Cardiac muscle cell (in vitro differentiated cells and primary cell): ENCODE results near the gene PIEZO1. TPM values are rescaled to one million over a fixed set of nuclear protein-coding genes. Genes with fewer than 3 reads are reported as not detected.
A peak's percentile ranks its signal among the peaks of the same experiment; 100 is the strongest.

ENCODE experiments used
- DNase-seq, 2 donors: peaks; one replicate each; pipeline versions ENCODE4 v3.0.0 to v3.0.0-alpha.2; 2010 to 2017; ENCODE audit warnings: low read depth in 1 of 2, low spot score in 1 of 2
- H3K27ac ChIP-seq: fragments of 200-600 bp; sonication (generic); 2 replicates; pipeline ENCODE4 v1.5.1; 2016
- H3K27me3 ChIP-seq: fragments of 200-600 bp; sonication (generic); 2 replicates; pipeline ENCODE4 v1.6.0; 2016; ENCODE audit warnings: control low read depth
- H3K36me3 ChIP-seq: fragments of 200-600 bp; sonication (generic); 2 replicates; pipeline ENCODE4 v1.5.1; 2016; ENCODE audit warnings: control low read depth
- H3K4me1 ChIP-seq: fragments of 200-600 bp; sonication (generic); 2 replicates; pipeline ENCODE4 v1.8.1; 2017; ENCODE audit warnings: low read depth, mild to moderate bottlenecking, mixed run types
- H3K4me3 ChIP-seq: fragments of 200-600 bp; sonication (generic); 2 replicates; pipeline ENCODE4 v1.5.1; 2016; ENCODE audit warnings: mild to moderate bottlenecking
- H3K9me3 ChIP-seq: fragments of 200-600 bp; sonication (generic); 2 replicates; pipeline ENCODE4 v1.5.1; 2017; ENCODE audit warnings: low read depth, mild to moderate bottlenecking, control low read depth
- CTCF ChIP-seq: IDR thresholded peaks from 2 replicates; pipeline ENCODE4 v1.5.1; 2012; ENCODE audit warnings: low read depth, mild to moderate bottlenecking, low read length
- polyA plus RNA-seq: library from polyadenylated mRNA; unstranded; fragments of >200 nt; fragmentation: Nextera tagmentation; extraction: Ambion mirVana; gene quantifications from 2 replicates; pipeline ENCODE4 v1.2.1, GENCODE V29; 2016
- total RNA-seq: library from RNA; depleted of rRNA; stranded (reverse); fragments of >200 nt; gene quantifications from 2 replicates; pipeline ENCODE4 v1.2.3, GENCODE V29; 2016

Gene PIEZO1
- total and polyA plus RNA-seq, 2 experiments from 2014 or later = 32.7 to 121 TPM

- Histone ChIP-seq H3K4me1 (peaks cover 5% of the 10 kb centered on the region), H3K27ac (no peak overlapping the region)
These were observed 81.3 kb downstream of the PIEZO1 start for GRCh38 chr16:88703486-88704309.

DNA sequence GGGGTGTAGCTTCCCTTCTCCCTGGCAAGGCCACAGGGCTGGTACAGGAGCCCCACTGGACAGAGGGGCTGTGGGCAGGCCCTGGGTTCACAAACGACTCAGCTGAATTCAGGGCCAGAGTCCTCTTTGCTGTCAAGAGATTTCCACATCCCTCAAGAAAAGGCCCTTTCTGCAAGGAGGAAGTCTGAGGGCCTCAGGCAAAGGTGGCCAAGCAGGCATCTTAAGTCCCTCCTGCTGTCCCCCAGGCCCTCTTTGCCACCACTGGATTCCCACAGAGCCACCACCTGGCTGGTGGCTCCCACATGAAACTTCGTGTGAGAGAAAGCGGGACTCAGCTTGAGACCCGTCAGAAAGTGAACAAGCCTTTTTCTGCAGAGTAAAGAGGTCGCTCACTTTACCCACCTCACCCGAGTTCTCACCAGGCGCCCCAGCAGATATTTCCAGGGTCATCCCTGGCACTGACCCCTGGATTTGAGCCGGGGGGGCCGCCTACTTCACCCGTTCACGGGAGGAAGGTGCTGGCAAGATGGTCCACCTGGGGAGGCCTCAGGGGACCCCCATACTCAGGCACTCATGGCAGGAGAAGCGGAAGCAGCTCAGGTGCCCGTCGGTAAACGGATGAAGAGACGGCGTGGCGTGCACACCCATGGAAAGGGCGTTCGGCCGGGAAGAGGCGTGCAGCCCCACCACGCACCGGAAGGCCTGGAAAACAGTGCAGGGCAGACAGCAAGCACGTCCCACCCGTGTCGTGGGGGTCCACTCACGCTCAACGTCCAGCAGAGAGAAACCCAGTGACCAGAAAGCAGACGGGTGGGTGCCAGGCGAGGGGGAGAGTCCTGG lies 82.4 kb downstream of the PIEZO1 start:
- peaks cover 5% of the 10 kb centered on the region for H3K4me1 ChIP-seq
- no peak overlapping the region for H3K4me3 ChIP-seq

More at GRCh38 chr16:88703486-88704309, 81.3 kb downstream of the PIEZO1 start:
- TF ChIP-seq CTCF = no peak
- Histone ChIP-seq H3K4me3 (no peak overlapping the region), H3K9me3 (no peaks in the 10 kb centered on the region), H3K36me3 (no peaks in the 10 kb centered on the region), H3K27me3 (no peaks in the 10 kb centered on the region)
- no peak for DNase-seq

DNA sequence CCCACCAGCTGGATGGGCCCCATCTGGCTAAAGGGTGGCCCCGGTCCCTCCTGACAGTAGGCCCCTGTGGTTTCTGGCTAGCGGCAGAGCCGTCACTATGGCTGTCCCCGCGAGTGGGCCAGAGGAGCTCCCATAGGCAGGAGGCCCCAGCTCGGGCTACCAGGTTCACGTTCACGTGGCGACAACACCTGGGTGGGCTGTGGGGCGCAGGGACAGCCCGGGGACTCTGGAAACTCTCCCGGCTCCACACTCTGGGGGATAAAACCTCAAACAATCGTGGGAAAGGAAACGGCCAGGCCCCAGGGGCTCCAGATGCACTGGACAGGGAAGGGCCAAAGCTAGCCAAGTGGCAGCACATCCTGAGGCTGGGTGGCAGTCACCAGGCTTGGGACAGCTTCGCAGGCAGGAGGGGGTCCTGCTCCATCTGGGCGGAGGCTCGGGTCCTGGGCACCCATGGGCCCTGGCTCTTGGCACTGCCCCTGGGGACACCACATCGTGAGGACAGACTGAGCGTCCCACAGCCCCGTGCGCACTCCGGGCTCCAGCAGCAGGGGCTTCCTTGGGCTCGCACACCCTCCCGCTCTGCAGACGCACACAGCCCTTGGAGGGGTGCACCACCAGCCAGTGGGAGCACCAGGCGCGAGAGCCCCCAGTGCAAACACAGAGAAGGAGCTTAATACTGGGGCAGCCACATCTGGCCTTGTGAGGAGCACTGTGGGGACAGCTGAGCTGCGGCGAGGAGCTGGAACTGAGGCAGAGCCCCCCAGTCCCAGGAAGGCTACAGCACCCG lies 83.2 kb downstream of the PIEZO1 start:
- Histone ChIP-seq H3K27me3 (no peaks in the 10 kb centered on the region), H3K4me1 (peaks cover 5% of the 10 kb centered on the region), H3K27ac (no peak overlapping the region), H3K4me3 (no peak overlapping the region), H3K36me3 (peaks cover 7% of the 10 kb centered on the region), H3K9me3 (no peaks in the 10 kb centered on the region)
- no peak for DNase-seq
- TF ChIP-seq CTCF = no peak

More for the DNA sequence above, 82.4 kb downstream of the PIEZO1 start:
- H3K9me3 ChIP-seq = no peaks in the 10 kb centered on the region
- no peak for DNase-seq
- peaks cover 2% of the 10 kb centered on the region for H3K36me3 ChIP-seq
- no peaks in the 10 kb centered on the region for H3K27me3 ChIP-seq
- H3K27ac ChIP-seq = no peak overlapping the region
- no peak for TF ChIP-seq CTCF

- DNase-seq = peak in 1 of 2 donors; percentile 95
- no peaks in the 10 kb centered on the region for H3K9me3 ChIP-seq
- H3K4me3 ChIP-seq = no peak overlapping the region
- no peaks in the 10 kb centered on the region for H3K27me3 ChIP-seq
- H3K36me3 ChIP-seq = peaks cover 7% of the 10 kb centered on the region
- TF ChIP-seq CTCF = no peak
- no peak overlapping the region for H3K27ac ChIP-seq
- peaks cover 5% of the 10 kb centered on the region for H3K4me1 ChIP-seq
These were observed 84.2 kb downstream of the PIEZO1 start for GRCh38 chr16:88700636-88701482.
